ENCODE results near the gene SHISAL1.

The SHISAL1 gene

GRCh38 chr22:44229809-44230208 lies 82.9 kb downstream of the SHISAL1 start:
- no peak for DNase-seq (ENCODE audit: low spot score)

DNA sequence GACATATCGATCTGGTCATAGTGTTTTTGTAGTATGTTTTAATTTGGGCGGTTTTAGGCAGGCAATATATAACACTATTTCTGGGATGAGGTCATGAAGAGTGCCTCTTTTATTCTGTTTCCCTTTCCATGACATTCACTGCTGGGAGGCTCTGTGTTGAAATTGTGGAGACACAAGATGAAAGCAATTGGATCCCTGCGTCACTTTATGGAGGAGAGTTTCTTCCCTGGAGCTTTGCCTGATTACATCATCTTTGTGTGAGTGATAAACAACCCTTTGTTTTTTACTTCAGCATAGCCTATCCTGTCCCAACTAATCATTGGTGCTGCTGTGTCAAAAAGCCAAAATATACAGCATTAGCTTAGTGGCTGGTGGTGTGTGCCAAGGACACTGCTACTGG lies 83.4 kb downstream of the SHISAL1 start:
- DNase-seq (ENCODE audit: low spot score): no peak

DNA sequence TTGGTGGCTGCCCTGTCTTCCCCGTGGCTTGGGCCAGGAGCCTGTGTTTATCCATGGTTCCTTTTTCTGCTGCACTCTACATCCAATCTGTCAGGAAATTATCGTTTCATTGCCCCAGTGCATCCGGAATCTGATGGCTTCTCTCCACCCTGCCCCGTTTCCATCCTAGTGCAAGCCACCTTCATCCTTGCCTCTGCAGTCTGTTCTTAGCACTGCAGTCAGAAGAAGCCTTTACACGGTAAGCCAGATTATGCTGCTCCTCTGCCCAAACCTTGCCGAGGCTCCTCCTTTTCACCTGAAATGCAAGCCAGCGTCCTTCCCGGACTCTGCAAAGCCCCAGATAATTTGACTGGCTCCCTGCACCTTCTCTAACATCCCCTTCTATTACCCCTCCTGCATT lies 86.9 kb downstream of the SHISAL1 start:
- DNase-seq (ENCODE audit: low spot score): no peak

GRCh38 chr22:44225091-44225689 lies 87.6 kb downstream of the SHISAL1 start:
- no peak for DNase-seq (ENCODE audit: low spot score)

DNA sequence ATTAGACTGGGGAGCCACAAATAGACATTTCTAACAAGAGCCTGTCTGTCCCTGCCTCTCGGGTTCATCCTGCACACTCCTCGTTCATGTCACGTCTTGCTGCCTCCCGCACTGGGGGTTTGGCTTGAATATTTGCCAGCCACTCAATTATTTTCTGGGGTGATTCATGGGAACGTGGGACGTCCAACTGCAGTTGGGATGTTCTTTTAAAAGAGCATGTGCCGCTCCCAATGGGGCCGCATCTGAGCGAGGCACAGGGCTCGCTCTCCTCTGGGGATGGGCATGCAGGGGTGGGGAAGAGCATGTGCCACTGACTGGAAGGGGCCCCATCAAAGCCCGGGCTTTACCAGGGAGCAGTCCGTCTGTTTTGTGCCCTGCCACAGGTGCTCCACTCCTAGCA lies 88.6 kb downstream of the SHISAL1 start:
- no peak for DNase-seq (ENCODE audit: low spot score)

DNA sequence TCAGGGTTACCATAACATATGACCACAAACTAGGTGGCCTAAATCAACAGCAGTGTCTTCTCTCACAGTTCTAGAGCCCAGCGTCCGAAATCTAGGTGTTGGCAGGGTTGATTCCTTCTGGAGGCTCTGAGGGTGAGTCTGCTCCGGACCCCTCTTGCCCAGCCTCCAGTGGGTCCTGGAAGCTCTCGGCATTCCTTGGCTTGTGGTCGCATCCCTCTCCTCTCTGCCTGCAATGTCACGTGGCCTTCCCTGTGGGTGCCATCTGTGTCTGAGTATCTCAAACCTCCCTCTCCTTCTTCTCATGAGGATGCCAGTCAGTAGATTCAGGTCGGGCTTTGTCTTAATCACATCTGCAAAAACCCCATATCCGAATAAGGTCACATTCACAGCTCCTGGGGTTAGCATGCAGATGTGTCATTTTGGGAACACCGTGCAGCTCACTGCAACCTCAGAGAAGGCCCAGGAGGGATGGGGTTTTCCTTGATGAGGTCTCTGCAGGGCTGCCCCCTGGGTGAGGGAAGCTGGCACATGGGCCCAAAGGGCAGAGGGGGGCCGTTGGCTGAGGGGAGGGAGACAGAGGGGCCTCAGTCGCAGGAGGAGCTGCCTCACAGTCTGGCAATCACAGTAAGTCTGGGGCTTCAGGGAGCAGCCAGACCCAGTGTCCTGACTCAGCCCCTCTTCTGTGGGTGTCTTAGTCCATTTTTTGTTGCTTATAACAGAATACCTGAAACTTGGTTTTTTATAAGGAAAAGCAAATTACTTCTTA lies 90.9 kb downstream of the SHISAL1 start:
- DNase-seq (ENCODE audit: low spot score): no peak

GRCh38 chr22:44220727-44221680 lies 91.7 kb downstream of the SHISAL1 start:
- DNase-seq (ENCODE audit: low spot score): no peak

DNA sequence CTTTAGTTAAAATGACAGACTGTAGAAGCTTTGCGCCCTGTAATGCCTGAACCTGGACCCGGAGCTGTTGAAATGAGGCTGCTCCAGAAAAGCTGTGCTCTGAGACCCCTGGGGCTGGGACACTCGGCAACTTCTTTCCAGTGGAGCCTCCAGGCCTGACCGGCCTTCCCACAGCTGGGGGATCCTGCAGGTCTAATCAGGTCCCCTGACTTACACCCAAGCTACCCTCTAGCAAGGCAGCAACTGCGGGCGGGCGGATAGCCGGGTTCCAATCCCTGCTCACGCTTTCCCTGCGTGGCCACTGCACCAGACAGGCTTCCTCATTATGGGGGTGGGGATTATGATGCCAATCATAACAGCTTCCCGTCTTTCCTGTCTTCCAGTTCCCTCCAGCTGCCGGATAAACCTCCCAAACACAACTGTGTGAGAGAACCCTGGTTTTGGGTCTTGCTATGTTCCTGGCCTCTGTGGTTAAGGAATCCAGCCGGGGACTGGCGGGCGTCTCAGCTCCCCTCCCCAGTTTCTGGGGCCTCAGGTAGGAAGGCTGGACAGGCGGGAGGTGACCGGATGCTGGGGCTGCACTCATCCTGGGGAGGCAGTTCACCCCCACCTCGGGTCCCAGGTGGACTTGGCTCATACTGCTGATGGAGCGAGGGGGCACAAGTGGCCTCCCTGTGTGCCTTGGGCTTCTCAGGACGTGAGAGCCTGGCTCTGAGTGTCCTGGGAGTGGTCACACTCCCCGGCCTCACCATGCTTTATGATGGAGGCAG lies 93.5 kb downstream of the SHISAL1 start:
- no peak for DNase-seq (ENCODE audit: low spot score)

GRCh38 chr22:44218071-44218470 lies 94.7 kb downstream of the SHISAL1 start:
- DNase-seq (ENCODE audit: low spot score): no peak

DNA sequence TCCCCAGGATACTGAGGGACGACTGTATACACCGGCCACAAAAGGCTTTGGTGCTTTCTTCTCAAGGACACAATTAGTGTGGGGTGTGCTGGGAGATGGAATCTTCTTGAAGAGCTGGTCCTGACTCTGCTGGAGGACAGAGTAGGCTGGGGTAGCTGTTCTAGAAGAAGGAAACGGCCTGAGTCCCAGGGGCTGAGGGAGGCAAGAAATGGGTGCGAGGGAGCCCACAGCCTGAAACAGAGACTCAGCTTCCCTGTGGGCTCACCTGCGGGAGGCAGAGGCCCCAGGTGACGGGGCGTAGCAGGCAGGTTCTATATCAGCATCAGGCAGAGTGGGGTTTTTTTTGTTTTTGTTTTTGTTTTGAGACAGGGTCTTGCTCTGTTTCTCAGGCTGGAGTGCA lies 95.4 kb downstream of the SHISAL1 start:
- DNase-seq (ENCODE audit: low spot score): no peak

- no peak for DNase-seq (ENCODE audit: low spot score)
These were observed 97.5 kb downstream of the SHISAL1 start for GRCh38 chr22:44215287-44215686.

DNA sequence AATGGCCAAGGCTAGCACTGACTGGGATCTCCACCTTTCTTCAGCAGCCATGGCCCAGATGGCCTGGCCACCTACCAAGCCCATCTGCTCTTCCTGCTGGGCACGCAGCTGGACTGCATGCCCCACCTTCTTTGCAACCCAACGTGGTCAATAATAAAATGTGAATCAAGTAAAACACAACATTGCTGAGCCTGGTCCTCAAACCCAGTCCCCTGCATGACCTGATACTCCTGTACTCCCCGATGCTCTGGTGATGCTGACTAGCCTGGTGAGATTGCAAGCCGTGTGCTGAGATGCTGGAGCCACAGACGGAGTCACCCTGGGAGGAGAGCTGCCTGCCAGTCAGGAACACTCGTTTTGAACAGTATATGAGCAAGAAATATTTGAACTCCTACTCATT lies 98.0 kb downstream of the SHISAL1 start:
- no peak for DNase-seq (ENCODE audit: low spot score)

DNA sequence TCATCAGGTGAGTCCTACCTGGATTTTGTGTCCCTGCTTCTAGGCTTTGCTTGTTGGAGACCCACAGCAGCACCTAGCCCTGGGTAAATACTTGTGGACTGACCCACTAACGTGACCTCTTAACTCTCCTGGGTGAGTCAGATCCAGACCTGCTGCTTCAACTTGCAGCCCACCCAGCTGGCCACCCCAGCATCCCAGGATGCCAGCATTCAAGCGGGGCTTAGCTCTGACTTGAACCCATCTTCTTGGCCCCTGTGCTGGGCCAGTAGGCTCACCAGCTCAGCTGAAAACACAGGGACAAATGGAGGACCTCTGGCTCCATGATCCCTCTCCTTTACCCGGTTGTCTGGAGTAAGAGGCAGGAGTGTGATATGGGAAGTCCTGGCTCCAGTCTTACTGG lies 98.6 kb downstream of the SHISAL1 start:
- no peak for DNase-seq (ENCODE audit: low spot score)

GRCh38 chr22:44213489-44214043 lies 99.2 kb downstream of the SHISAL1 start:
- DNase-seq (ENCODE audit: low spot score): no peak

DNA sequence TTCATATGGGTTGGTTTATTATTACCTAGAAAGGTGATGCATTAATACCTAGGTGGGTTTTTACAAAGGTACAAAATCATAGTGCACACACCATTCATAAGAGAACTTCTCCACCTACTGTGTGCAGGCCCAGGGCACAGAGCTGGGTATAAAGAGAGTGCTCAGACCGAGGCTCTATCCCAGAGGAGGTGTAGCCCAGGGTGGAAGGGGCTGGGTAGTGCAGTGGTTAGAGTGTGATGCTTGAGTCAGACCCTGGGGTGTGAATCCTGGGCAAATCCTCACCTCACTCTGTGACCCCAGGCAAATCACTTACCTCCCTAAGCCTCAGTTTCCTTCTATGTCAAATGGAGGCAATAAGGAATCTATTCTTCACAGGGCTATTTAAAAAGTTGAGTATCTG lies 99.8 kb downstream of the SHISAL1 start:
- DNase-seq (ENCODE audit: low spot score): no peak

GRCh38 chr22:44211946-44212930 lies 100.5 kb downstream of the SHISAL1 start:
- no peak for DNase-seq (ENCODE audit: low spot score)

- no peak for DNase-seq (ENCODE audit: low spot score)
These were observed 101.3 kb downstream of the SHISAL1 start for GRCh38 chr22:44211256-44211945.

DNA sequence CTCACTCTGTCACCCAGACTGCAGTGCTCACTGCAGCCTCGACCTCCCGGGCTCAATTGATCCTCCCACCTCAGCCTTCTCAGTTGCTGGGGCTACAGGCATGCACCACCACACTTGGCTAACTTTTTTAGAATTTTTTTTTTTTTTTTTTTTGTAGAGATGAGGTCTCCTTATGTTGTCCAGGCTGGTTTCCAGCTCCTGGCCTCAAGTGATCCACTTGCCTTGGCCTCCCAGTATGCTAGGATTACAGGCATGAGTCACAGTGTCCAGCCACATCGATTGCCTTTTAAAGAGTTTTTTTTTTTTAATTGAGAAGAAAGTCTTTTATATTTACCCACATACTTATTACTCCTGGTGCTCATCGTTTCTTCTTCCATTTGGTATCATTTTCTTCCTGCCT lies 102.0 kb downstream of the SHISAL1 start:
- DNase-seq (ENCODE audit: low spot score): no peak

DNA sequence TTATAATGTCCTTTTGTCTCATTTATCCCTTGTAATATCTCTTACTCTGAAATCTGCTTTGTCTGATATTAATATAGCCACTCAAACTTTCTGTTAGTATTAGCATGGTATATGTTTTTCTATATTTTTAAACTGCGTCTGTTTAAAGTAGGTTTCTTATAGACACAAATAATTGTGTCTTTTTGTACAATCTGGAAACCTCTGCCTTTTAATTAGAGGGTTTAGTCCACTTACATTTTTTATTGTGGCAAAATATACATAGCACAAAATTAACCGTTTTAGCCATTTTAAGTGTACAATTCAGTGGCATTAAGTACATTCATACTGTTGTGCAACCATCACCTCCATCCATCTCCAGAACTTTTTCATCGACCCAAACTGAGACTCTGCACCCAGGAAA lies 103.4 kb downstream of the SHISAL1 start:
- no peak for DNase-seq (ENCODE audit: low spot score)

GRCh38 chr22:44207981-44208317 lies 104.8 kb downstream of the SHISAL1 start:
- no peak for DNase-seq (ENCODE audit: low spot score)

Measured in activated CD4-positive, alpha-beta T cell treated with anti-CD3 and anti-CD28 coated beads, Interleukin-2, Interleukin-4, amounts not matched to agents 100 ng/mL and 50 ng/mL, durations not matched to agents 16 hours and 8 hours (primary cell).